Measurements from ENCODE around the gene GALNT8. TPM values are rescaled to one million over a fixed set of nuclear protein-coding genes. Genes with fewer than 3 reads are reported as not detected.

Gene GALNT8
- total RNA-seq, 6 experiments from 2014 or later, result not detected

DNA sequence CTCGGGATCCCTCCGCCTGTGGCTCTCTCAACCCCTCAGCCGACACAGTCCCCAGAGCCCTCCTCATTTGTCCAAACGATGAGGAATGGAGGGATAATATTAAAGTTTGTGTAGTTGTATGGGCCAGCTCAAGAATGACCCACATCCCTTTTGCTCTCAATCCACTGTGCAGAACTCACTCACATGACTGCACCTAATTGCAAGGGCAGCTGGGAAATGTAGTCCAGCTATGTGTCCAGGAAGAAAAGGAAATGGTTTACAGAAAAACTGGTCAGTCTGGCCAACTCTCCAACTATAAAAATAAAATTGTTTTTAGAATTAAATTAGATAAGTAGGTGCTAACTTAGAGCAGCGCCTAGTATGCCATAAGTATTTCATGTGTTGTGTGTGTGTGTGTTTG lies 66.6 kb downstream of the GALNT8 start:
- peaks cover 9% of the 10 kb centered on the region; the same call in 1 of the 2 replicates for H3K9me3 Mint-ChIP-seq
- TF ChIP-seq, protein P1, sequence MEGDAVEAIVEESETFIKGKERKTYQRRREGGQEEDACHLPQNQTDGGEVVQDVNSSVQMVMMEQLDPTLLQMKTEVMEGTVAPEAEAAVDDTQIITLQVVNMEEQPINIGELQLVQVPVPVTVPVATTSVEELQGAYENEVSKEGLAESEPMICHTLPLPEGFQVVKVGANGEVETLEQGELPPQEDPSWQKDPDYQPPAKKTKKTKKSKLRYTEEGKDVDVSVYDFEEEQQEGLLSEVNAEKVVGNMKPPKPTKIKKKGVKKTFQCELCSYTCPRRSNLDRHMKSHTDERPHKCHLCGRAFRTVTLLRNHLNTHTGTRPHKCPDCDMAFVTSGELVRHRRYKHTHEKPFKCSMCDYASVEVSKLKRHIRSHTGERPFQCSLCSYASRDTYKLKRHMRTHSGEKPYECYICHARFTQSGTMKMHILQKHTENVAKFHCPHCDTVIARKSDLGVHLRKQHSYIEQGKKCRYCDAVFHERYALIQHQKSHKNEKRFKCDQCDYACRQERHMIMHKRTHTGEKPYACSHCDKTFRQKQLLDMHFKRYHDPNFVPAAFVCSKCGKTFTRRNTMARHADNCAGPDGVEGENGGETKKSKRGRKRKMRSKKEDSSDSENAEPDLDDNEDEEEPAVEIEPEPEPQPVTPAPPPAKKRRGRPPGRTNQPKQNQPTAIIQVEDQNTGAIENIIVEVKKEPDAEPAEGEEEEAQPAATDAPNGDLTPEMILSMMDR (IDR thresholded peaks at IDR 0.05), result no peak
- 0 out of 2 replicates have a peak, but pooled peaks cover 5% of the 10 kb centered on the region for H3K36me3 Mint-ChIP-seq (ENCODE audit: low read depth)
- no peak overlapping the region for H3K4me3 Mint-ChIP-seq
- no peaks in the 10 kb centered on the region for H3K4me1 Mint-ChIP-seq (ENCODE audit: low read depth)
- no peak overlapping the region for H3K27ac Mint-ChIP-seq
- peaks cover 19% of the 10 kb centered on the region; the same call in 1 of the 2 replicates for H3K27me3 Mint-ChIP-seq (ENCODE audit: insufficient read depth)
- no peak for DNase-seq

DNA sequence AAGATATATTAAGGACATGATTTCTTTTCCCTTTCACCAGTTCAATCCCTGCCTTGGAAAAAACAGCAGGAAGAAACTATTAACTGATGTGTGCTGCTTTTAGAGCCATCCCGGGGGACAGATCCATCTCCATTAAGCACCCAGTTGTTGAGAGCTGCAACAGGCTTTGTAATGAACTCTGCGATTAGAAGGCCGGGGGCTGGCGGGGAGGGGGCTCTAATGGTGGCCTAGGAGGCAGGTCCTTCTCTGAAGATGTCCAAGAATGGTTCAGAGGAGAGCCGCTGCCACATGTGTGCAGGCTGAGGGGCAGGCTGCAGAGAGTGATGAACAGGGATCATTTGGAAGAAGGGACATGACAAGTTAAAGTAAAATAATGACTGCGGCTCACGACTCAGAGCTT lies 67.8 kb downstream of the GALNT8 start:
- no peak overlapping the region for H3K27ac Mint-ChIP-seq
- no peak for DNase-seq
- 0 out of 2 replicates have a peak, but pooled peaks cover 5% of the 10 kb centered on the region for H3K36me3 Mint-ChIP-seq (ENCODE audit: low read depth)
- peaks cover 9% of the 10 kb centered on the region; the same call in 1 of the 2 replicates for H3K9me3 Mint-ChIP-seq
- TF ChIP-seq, protein P1 (IDR thresholded peaks at IDR 0.05), result no peak
- no peak overlapping the region for H3K4me3 Mint-ChIP-seq
- no peaks in the 10 kb centered on the region for H3K4me1 Mint-ChIP-seq (ENCODE audit: low read depth)
- peaks cover 20% of the 10 kb centered on the region; the same call in 1 of the 2 replicates for H3K27me3 Mint-ChIP-seq (ENCODE audit: insufficient read depth)

DNA sequence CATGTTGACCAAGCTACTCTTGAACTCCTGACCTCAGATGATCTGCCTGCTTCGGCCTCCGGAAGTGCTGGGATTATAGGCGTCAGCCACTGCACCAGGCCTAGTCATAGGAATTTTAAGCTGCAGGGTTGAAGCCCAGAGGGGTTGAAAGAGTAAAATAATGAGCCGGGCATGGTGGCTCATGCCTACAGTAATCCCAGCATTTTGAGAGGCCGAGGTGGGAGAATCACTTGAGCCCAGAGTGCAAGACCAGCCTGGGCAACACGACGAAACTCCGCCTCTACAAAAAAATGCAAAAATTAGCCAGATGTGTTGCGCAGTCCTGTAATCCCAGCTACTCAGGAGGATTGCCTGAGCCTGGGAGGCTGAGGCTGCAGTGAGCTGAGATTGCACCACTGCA lies 69.6 kb downstream of the GALNT8 start:
- no peak for DNase-seq
- Mint-ChIP-seq H3K27ac (no peak overlapping the region), H3K9me3 (peaks cover under 1% of the 10 kb centered on the region; the same call in 1 of the 2 replicates), H3K36me3 (ENCODE audit: low read depth) (no peaks in the 10 kb centered on the region), H3K4me3 (no peak overlapping the region), H3K4me1 (ENCODE audit: low read depth) (no peaks in the 10 kb centered on the region), H3K27me3 (ENCODE audit: insufficient read depth) (peaks cover 20% of the 10 kb centered on the region; the same call in 1 of the 2 replicates)
- TF ChIP-seq, protein P1 (IDR thresholded peaks at IDR 0.05), result no peak

DNA sequence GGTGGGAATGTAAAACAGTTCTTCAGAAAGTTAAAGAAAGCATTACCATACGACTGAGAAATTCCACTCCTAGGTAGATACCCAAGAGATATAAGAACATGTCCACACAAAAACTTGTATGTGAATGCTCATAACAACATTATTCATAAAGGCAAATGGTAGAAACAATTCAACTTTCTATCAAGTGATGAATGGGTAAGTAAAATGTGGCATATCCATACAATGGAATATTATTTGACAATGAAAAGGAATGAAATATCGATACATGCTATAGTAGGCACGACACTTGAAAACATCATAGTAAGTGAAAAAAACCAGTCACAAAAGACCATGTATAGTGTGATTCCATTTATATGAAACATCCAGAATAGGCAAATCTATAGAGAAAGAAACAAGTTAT lies 71.3 kb downstream of the GALNT8 start:
- no peak for DNase-seq
- Mint-ChIP-seq H3K27me3 (ENCODE audit: insufficient read depth) (peaks cover 19% of the 10 kb centered on the region; the same call in 1 of the 2 replicates), H3K4me1 (ENCODE audit: low read depth) (no peaks in the 10 kb centered on the region), H3K9me3 (no peaks in the 10 kb centered on the region), H3K27ac (no peak overlapping the region), H3K36me3 (ENCODE audit: low read depth) (no peaks in the 10 kb centered on the region), H3K4me3 (no peak overlapping the region)
- TF ChIP-seq, protein P1 (IDR thresholded peaks at IDR 0.05), result no peak

DNA sequence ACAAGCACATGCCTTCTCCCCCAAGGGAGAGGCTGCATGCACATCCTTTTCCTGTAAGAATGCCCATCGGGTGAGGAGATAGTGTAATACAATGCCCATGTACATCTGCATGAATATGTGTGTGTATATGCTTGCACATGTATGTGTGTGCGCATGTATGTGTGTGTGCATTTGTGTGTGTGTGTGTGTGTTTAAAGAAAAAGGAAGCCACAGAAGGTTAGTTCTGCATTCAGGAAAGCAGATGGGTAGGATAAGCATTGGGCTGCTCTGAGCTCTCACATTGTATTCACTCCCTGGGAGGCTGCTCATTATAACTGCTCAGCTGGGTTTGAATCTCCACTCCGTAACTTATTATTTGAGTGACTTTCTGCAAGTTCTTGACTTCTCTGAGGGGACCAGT lies 74.3 kb downstream of the GALNT8 start:
- Mint-ChIP-seq H3K27ac (no peak overlapping the region), H3K9me3 (no peaks in the 10 kb centered on the region), H3K27me3 (ENCODE audit: insufficient read depth) (peaks cover 14% of the 10 kb centered on the region), H3K36me3 (ENCODE audit: low read depth) (no peaks in the 10 kb centered on the region), H3K4me1 (ENCODE audit: low read depth) (no peaks in the 10 kb centered on the region), H3K4me3 (no peak overlapping the region)
- TF ChIP-seq, protein P1 (IDR thresholded peaks at IDR 0.05), result no peak
- no peak for DNase-seq

DNA sequence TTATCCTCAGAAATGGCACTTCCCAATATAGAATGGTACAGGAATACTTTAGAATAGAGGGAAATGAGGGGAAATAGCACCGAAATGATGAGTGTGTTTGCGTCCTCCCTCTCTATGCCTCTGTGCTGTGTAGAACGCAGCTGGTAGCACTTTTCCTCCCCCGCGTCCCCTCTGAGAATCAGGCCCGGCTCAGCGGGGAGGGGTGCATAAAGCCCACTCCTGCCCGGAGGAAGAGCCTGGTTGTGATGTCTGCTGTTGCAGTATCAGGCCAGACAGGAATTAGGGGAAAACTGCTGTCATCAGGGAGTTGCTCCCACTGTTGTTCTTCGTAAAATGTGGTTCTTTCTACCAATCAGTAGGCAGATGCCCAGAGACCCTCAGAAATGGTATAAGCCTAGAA lies 76.0 kb downstream of the GALNT8 start:
- Mint-ChIP-seq H3K36me3 (ENCODE audit: low read depth) (no peaks in the 10 kb centered on the region), H3K4me3 (no peak overlapping the region), H3K9me3 (no peaks in the 10 kb centered on the region), H3K27ac (no peak overlapping the region), H3K27me3 (ENCODE audit: insufficient read depth) (peaks cover 14% of the 10 kb centered on the region), H3K4me1 (ENCODE audit: low read depth) (no peaks in the 10 kb centered on the region)
- TF ChIP-seq, protein P1 (IDR thresholded peaks at IDR 0.05), result no peak
- DNase-seq, result no peak

All from HFFc6 (cell line).